Fibroblast of pulmonary artery (primary cell): ENCODE data around the gene LPXN.

Experiments
- DNase-seq: peaks from one replicate; pipeline ENCODE4 v3.0.0-alpha.2; 2010; ENCODE audit warnings: low read depth
- H3K4me3 ChIP-seq: replicated peaks from 2 replicates; pipeline ENCODE4 v1.5.1; 2011; ENCODE audit warnings: low read depth, mild to moderate bottlenecking, control low read depth, low read length, moderate library complexity
- CTCF ChIP-seq: IDR thresholded peaks from 2 replicates; pipeline ENCODE4 v1.5.1; 2011; ENCODE audit warnings: mild to moderate bottlenecking, control low read depth, low read length, inconsistent platforms; ENCODE audit errors: missing control alignments

Gene LPXN

DNA sequence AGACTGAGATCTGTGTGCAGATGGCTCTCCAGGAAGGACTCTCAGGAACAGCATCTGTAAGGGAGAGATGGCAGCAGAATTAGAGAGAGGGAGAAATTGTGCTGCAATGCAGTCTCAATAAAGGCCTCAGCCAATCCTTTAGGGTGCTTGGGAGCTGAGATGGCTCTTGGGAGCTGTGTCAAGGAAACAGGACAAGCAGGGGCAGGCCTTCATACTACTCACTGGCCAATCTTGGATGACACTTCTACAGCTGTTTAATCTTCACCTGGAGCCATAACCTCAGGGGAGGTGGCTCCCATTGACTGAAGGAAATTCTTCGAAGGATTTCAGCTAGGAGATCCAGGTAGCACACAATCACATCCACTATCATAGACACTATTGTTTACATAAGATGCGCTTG, 77.7 kb downstream of the LPXN start:
- H3K4me3 ChIP-seq: no peak overlapping the region
- no peak for DNase-seq
- no peak for TF ChIP-seq CTCF

GRCh38 chr11:58495906-58496305, 79.8 kb downstream of the LPXN start:
- no peak for DNase-seq
- TF ChIP-seq CTCF: no peak
- no peak overlapping the region for H3K4me3 ChIP-seq

DNA sequence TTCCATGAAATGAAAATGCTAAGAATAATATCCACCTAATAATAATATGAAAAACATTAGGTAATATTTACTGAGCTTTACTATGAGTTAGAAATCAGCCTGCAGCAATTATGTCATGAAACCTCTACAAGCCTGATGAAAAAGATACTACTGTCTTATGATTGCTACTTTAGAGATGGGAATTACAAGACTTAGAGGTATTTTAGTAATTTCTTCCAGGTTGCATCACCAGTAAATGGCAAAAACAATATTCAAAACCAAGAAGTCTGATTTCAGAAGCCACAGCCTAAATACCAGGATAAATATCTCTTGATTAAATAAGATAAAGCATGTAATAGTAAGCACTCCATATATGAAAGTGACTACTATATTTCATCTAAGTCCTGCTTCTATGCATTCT, 81.6 kb downstream of the LPXN start:
- peak; percentile 3 for DNase-seq
- no peak for TF ChIP-seq CTCF
- H3K4me3 ChIP-seq: no peak overlapping the region

DNA sequence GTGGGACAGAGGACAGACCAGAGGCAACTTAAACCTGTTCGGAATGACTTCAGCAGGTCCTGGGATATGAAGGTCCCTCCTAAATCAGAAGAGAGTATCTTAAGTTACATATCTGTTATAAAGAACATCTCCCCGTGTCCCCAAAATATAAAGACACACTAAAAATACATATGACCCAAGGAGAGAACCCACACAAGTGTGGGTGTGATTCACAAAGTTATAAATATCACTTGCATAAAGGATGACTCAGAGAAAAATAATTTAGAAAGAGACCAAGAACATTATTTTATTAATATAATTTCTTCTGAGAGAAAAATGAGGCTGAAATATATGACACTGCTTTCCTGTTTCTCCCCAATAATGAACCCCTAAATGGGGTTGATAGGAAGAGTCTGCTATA, 82.0 kb downstream of the LPXN start:
- no peak for TF ChIP-seq CTCF
- no peak overlapping the region for H3K4me3 ChIP-seq
- DNase-seq: peak; percentile 7

DNA sequence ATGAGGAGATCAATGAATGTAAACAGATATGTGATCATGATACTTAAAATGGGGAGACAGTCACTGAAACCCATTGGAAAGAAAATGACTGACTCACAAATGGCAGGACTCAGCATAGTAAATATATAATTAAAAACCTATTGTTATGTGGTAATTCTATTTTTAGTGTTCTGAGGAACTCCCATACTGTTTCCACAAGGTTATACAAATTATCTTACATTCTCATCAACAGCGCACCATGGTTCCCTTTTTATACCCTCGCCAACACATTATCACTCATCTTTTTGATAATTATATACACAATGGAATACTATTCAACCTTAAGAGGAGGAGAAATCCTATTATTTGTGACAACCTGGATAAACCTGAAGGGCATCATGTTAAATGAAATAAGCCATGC, 84.8 kb downstream of the LPXN start:
- TF ChIP-seq CTCF: no peak
- DNase-seq: no peak
- no peak overlapping the region for H3K4me3 ChIP-seq

GRCh38 chr11:58487170-58487569, 88.5 kb downstream of the LPXN start:
- DNase-seq: no peak
- no peak overlapping the region for H3K4me3 ChIP-seq
- no peak for TF ChIP-seq CTCF

DNA sequence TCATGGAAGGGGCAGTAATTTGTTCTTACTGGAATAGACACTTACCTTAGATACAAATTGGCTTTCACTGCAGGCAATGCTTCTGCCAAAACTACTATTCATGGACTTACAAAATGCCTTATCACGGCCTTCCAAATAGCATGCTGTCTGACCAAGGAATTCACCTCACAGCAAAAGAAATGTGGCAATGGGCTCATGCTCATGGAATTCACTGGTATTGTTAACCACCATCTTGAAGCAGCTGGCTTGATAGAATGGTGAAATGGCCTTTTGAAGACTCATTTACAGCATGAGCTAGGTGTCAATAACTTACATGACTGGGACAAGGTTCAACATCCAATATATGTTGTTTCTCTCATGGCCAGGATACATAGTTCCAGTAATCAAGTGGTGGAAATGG, 89.7 kb downstream of the LPXN start:
- TF ChIP-seq CTCF: no peak
- no peak for DNase-seq
- H3K4me3 ChIP-seq: no peak overlapping the region
